Mucosa of stomach (tissue), 1 donor: ENCODE results near the gene GRK1.
"Not testable (repeated sequence)": the region's sequence is repeated elsewhere in the genome, so short reads cannot be mapped to it uniquely, and the experiment has no call there.

Experiments used
- H3K27me3 ChIP-seq: one replicate; pipeline ENCODE4 v1.7.0; 2013; ENCODE audit warnings: mild to moderate bottlenecking, low read length; ENCODE audit not compliant: control insufficient read depth, insufficient read depth
- H3K36me3 ChIP-seq: one replicate; pipeline ENCODE4 v1.7.0; 2013; ENCODE audit warnings: low read length; ENCODE audit not compliant: control insufficient read depth, insufficient read depth
- H3K4me1 ChIP-seq: one replicate; pipeline ENCODE4 v1.7.0; 2013; ENCODE audit warnings: mild to moderate bottlenecking, low read length; ENCODE audit not compliant: control insufficient read depth, insufficient read depth
- H3K4me3 ChIP-seq: one replicate; pipeline ENCODE4 v1.7.0; 2013; ENCODE audit warnings: low read length
- H3K9ac ChIP-seq: one replicate; pipeline ENCODE4 v1.7.0; 2013; ENCODE audit warnings: mild to moderate bottlenecking, low read length, moderate library complexity
- H3K9me3 ChIP-seq: one replicate; pipeline ENCODE4 v1.7.0; 2013; ENCODE audit warnings: mild to moderate bottlenecking, low read length, moderate library complexity; ENCODE audit not compliant: control insufficient read depth
- donor health status: Pancreatic carcinoma.

GRK1 gene

GRCh38 chr13:113740661-113741060 lies 73.6 kb downstream of the GRK1 start:
- Histone ChIP-seq H3K36me3 (no peaks in the 10 kb centered on the region), H3K27me3 (peaks cover 8% of the 10 kb centered on the region), H3K9me3 (no peaks in the 10 kb centered on the region), H3K9ac (no peak overlapping the region), H3K4me1 (peaks cover 9% of the 10 kb centered on the region), H3K4me3 (no peak overlapping the region)

- Histone ChIP-seq H3K36me3 (no peaks in the 10 kb centered on the region), H3K9ac (no peak overlapping the region), H3K4me1 (peaks cover 9% of the 10 kb centered on the region), H3K9me3 (no peaks in the 10 kb centered on the region), H3K27me3 (peaks cover 8% of the 10 kb centered on the region), H3K4me3 (no peak overlapping the region)
These were observed 74.2 kb downstream of the GRK1 start for GRCh38 chr13:113741191-113741668.

GRCh38 chr13:113742000-113742441 lies 75.0 kb downstream of the GRK1 start:
- peaks cover 8% of the 10 kb centered on the region for H3K27me3 ChIP-seq
- H3K36me3 ChIP-seq, result no peaks in the 10 kb centered on the region
- peaks cover 9% of the 10 kb centered on the region for H3K4me1 ChIP-seq
- no peak overlapping the region for H3K4me3 ChIP-seq
- no peaks in the 10 kb centered on the region for H3K9me3 ChIP-seq
- H3K9ac ChIP-seq, result no peak overlapping the region

GRCh38 chr13:113742445-113743120 lies 75.6 kb downstream of the GRK1 start:
- Histone ChIP-seq H3K36me3 (no peaks in the 10 kb centered on the region), H3K9me3 (no peaks in the 10 kb centered on the region), H3K27me3 (peaks cover 4% of the 10 kb centered on the region), H3K4me1 (peaks cover 9% of the 10 kb centered on the region), H3K4me3 (no peak overlapping the region), H3K9ac (no peak overlapping the region)

- Histone ChIP-seq H3K9me3 (no peaks in the 10 kb centered on the region), H3K4me1 (peaks cover 9% of the 10 kb centered on the region), H3K36me3 (no peaks in the 10 kb centered on the region), H3K27me3 (peaks cover 4% of the 10 kb centered on the region), H3K9ac (no peak overlapping the region), H3K4me3 (no peak overlapping the region)
These were observed 76.6 kb downstream of the GRK1 start for GRCh38 chr13:113743366-113744195.

GRCh38 chr13:113744197-113745000 lies 77.4 kb downstream of the GRK1 start:
- no peaks in the 10 kb centered on the region for H3K36me3 ChIP-seq

GRCh38 chr13:113745059-113745458 lies 78.0 kb downstream of the GRK1 start:
- H3K9ac ChIP-seq, result no peak overlapping the region
- H3K36me3 ChIP-seq, result no peaks in the 10 kb centered on the region
- H3K27me3 ChIP-seq, result peaks cover 4% of the 10 kb centered on the region
- H3K9me3 ChIP-seq, result no peaks in the 10 kb centered on the region
- no peak overlapping the region for H3K4me3 ChIP-seq
- H3K4me1 ChIP-seq, result peaks cover 9% of the 10 kb centered on the region

More at GRCh38 chr13:113744197-113745000, 77.4 kb downstream of the GRK1 start:
- Histone ChIP-seq H3K27me3 (peaks cover 4% of the 10 kb centered on the region), H3K4me3 (no peak overlapping the region), H3K9ac (no peak overlapping the region), H3K4me1 (peaks cover 9% of the 10 kb centered on the region), H3K9me3 (no peaks in the 10 kb centered on the region)

GRCh38 chr13:113745500-113746142 lies 78.6 kb downstream of the GRK1 start:
- H3K9me3 ChIP-seq, H3K4me3 ChIP-seq, H3K27me3 ChIP-seq, H3K9ac ChIP-seq, H3K36me3 ChIP-seq, H3K4me1 ChIP-seq: not testable (repeated sequence)

- Histone ChIP-seq H3K9ac (no peak overlapping the region), H3K9me3 (no peaks in the 10 kb centered on the region), H3K4me3 (no peak overlapping the region), H3K27me3 (peaks cover 4% of the 10 kb centered on the region), H3K4me1 (peaks cover 9% of the 10 kb centered on the region), H3K36me3 (no peaks in the 10 kb centered on the region)
These were observed 79.1 kb downstream of the GRK1 start for GRCh38 chr13:113746143-113746525.

GRCh38 chr13:113746671-113747070 lies 79.7 kb downstream of the GRK1 start:
- peaks cover 9% of the 10 kb centered on the region for H3K4me1 ChIP-seq
- no peak overlapping the region for H3K4me3 ChIP-seq
- H3K9ac ChIP-seq, result no peak overlapping the region
- no peaks in the 10 kb centered on the region for H3K36me3 ChIP-seq
- H3K9me3 ChIP-seq, result no peaks in the 10 kb centered on the region
- H3K27me3 ChIP-seq, result peaks cover 4% of the 10 kb centered on the region

- H3K4me3 ChIP-seq, result no peak overlapping the region
- no peaks in the 10 kb centered on the region for H3K27me3 ChIP-seq
- no peaks in the 10 kb centered on the region for H3K36me3 ChIP-seq
- H3K4me1 ChIP-seq, result peaks cover 3% of the 10 kb centered on the region
- H3K9me3 ChIP-seq, result no peaks in the 10 kb centered on the region
- no peak overlapping the region for H3K9ac ChIP-seq
These were observed 80.3 kb downstream of the GRK1 start for GRCh38 chr13:113747291-113747833.
